ENCODE measurements around the gene SLFN5. TPM values are rescaled to one million over a fixed set of nuclear protein-coding genes. Genes with fewer than 3 reads are reported as not detected.

SLFN5 gene
- total and polyA plus RNA-seq, 2 of the 13 experiments (the other 11 are each of a cell fraction or from before 2014, with no cell fraction given) = 0.25 to 0.35 TPM

DNA sequence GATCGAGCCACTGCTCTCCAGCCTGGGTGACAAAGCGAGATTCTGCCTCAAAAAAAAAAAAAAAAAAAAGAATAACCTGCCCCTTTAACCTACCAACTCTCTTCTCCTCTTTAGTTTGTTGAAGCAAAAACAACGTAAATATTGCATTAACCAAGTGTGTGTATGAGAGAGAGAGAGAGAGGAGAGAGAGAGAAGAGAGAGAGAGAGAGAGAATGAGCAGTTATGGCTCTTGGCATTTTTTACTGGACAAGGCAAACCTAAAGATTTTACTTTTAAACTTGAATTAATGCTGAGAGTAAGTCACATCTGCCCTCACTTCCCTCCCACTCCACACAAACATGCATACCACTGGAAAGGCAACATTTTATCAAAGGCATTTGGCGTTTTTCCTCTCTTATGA, 3.0 kb upstream of the SLFN5 start:
- intact Hi-C loops (cut with micrococcal nuclease; ENCODE audit: unreplicated experiment) (no loop called here), in situ Hi-C loops (cut with HindIII; ENCODE audit: extremely low pct_ligation_motif_present, low pct_unique_long_range_greater_than_20kb) (no loop called here)
- H2AFZ ChIP-seq (ENCODE audit: low read length) = no peak overlapping the region
- POLR2A ChIA-PET = no interaction called here
- H3K27me3 ChIP-seq (ENCODE audit: control insufficient read depth in 1 of 2, insufficient read depth in 2 of 2, low read length in 2 of 2) = peaks cover 0 to 12% of the 10 kb centered on the region in 2 experiments; a peak in 2 of 5 replicates
- H4K20me1 ChIP-seq (ENCODE audit: insufficient read depth, low read length) = no peaks in the 10 kb centered on the region
- no TSS peak for BruUV-seq (replicated peaks)
- TF ChIP-seq MBNL3 (CRISPR knock-in tag; conservative IDR thresholded peaks at IDR 0.05) = no peak
- TF ChIP-seq, protein P1, sequence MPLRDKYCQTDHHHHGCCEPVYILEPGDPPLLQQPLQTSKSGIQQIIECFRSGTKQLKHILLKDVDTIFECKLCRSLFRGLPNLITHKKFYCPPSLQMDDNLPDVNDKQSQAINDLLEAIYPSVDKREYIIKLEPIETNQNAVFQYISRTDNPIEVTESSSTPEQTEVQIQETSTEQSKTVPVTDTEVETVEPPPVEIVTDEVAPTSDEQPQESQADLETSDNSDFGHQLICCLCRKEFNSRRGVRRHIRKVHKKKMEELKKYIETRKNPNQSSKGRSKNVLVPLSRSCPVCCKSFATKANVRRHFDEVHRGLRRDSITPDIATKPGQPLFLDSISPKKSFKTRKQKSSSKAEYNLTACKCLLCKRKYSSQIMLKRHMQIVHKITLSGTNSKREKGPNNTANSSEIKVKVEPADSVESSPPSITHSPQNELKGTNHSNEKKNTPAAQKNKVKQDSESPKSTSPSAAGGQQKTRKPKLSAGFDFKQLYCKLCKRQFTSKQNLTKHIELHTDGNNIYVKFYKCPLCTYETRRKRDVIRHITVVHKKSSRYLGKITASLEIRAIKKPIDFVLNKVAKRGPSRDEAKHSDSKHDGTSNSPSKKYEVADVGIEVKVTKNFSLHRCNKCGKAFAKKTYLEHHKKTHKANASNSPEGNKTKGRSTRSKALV (CRISPR knock-in tag; IDR thresholded peaks at IDR 0.05) = no peak
- TF ChIP-seq, protein P2, sequence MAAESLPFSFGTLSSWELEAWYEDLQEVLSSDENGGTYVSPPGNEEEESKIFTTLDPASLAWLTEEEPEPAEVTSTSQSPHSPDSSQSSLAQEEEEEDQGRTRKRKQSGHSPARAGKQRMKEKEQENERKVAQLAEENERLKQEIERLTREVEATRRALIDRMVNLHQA (CRISPR knock-in tag; IDR thresholded peaks at IDR 0.05) = no peak
- TF ChIP-seq, protein P3, sequence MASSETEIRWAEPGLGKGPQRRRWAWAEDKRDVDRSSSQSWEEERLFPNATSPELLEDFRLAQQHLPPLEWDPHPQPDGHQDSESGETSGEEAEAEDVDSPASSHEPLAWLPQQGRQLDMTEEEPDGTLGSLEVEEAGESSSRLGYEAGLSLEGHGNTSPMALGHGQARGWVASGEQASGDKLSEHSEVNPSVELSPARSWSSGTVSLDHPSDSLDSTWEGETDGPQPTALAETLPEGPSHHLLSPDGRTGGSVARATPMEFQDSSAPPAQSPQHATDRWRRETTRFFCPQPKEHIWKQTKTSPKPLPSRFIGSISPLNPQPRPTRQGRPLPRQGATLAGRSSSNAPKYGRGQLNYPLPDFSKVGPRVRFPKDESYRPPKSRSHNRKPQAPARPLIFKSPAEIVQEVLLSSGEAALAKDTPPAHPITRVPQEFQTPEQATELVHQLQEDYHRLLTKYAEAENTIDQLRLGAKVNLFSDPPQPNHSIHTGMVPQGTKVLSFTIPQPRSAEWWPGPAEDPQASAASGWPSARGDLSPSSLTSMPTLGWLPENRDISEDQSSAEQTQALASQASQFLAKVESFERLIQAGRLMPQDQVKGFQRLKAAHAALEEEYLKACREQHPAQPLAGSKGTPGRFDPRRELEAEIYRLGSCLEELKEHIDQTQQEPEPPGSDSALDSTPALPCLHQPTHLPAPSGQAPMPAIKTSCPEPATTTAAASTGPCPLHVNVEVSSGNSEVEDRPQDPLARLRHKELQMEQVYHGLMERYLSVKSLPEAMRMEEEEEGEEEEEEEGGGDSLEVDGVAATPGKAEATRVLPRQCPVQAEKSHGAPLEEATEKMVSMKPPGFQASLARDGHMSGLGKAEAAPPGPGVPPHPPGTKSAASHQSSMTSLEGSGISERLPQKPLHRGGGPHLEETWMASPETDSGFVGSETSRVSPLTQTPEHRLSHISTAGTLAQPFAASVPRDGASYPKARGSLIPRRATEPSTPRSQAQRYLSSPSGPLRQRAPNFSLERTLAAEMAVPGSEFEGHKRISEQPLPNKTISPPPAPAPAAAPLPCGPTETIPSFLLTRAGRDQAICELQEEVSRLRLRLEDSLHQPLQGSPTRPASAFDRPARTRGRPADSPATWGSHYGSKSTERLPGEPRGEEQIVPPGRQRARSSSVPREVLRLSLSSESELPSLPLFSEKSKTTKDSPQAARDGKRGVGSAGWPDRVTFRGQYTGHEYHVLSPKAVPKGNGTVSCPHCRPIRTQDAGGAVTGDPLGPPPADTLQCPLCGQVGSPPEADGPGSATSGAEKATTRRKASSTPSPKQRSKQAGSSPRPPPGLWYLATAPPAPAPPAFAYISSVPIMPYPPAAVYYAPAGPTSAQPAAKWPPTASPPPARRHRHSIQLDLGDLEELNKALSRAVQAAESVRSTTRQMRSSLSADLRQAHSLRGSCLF (CRISPR knock-in tag; IDR thresholded peaks at IDR 0.05; ENCODE audit: borderline replicate concordance) = no peak
- H3K4me2 ChIP-seq (ENCODE audit: low read depth, low read length) = no peak overlapping the region
- no peaks in the 10 kb centered on the region for H3K9me3 ChIP-seq (ENCODE audit: low read length)
- CTCF ChIA-PET (ENCODE audit: low intra/inter-chr PET ratio, low total read pairs) = no interaction called here
- H3K79me2 ChIP-seq (ENCODE audit: insufficient read depth, low read length) = no peaks in the 10 kb centered on the region
- H3K27ac ChIP-seq (ENCODE audit: extremely low read length, insufficient read depth, low read length) = no peak overlapping the region
- H3K4me1 ChIP-seq (ENCODE audit: insufficient read depth, low read length) = peaks cover 9% of the 10 kb centered on the region
- ATAC-seq = no peak
- no peaks in the 10 kb centered on the region for H3K36me3 ChIP-seq (replicated peaks in 1 of 2; ENCODE audit: control insufficient read depth in 1 of 2, insufficient read depth in 2 of 2, low read length in 2 of 2)
- WGBS (ENCODE audit: low lambda C conversion rate) = 8% methylated on average over 4 of the region's 4 CpGs
- no peak overlapping the region for H3K9ac ChIP-seq (ENCODE audit: insufficient read depth, low read depth, low read length)
- H3K4me3 ChIP-seq (replicated peaks in 1 of 3; ENCODE audit: insufficient read depth in 1 of 3, low read depth in 2 of 3, low read length in 3 of 3) = no peak overlapping the region
- DNase-seq (ENCODE audit: low spot score) = no peak
- no peak for FAIRE-seq
